HG03108 (cell line): Measurements from ENCODE around the gene STEAP4.

Source experiments
- ATAC-seq: cut with Tn5 transposase; IDR thresholded peaks from one replicate; pipeline ENCODE4 v1.9.1; 2021; ENCODE audit warnings: moderate library complexity; ENCODE audit not compliant: unreplicated experiment

Gene STEAP4

GRCh38 chr7:88223265-88223664 lies 83.4 kb downstream of the STEAP4 start:
- ATAC-seq = no peak
